Measurements from ENCODE around the gene KCNB1.

The KCNB1 gene

GRCh38 chr20:49482621-49483017, at the start of gene KCNB1:
Gene KCNB1, minus strand, starts transcription at chr20:49482668. Its CDS starts 188 bp downstream, at chr20:49482480.
- no peak for DNase-seq

GRCh38 chr20:49529470-49529869, 47.0 kb upstream of the KCNB1 start:
- no peak for DNase-seq

GRCh38 chr20:49526568-49526967, 44.1 kb upstream of the KCNB1 start:
- DNase-seq: no peak

GRCh38 chr20:49526056-49526455, 43.6 kb upstream of the KCNB1 start:
- DNase-seq: no peak

GRCh38 chr20:49523767-49524360, 41.4 kb upstream of the KCNB1 start:
- no peak for DNase-seq

- DNase-seq: no peak
Measured at GRCh38 chr20:49521356-49521755, 38.9 kb upstream of the KCNB1 start.

GRCh38 chr20:49519777-49520359, 37.4 kb upstream of the KCNB1 start:
- no peak for DNase-seq

GRCh38 chr20:49519212-49519712, 36.8 kb upstream of the KCNB1 start:
- no peak for DNase-seq

- no peak for DNase-seq
Measured at GRCh38 chr20:49518576-49518975, 36.1 kb upstream of the KCNB1 start.

- DNase-seq: no peak
Measured at GRCh38 chr20:49517805-49518100, 35.3 kb upstream of the KCNB1 start.

GRCh38 chr20:49516916-49517804, 34.7 kb upstream of the KCNB1 start:
- DNase-seq: no peak

- no peak for DNase-seq
Measured at GRCh38 chr20:49515586-49515985, 33.1 kb upstream of the KCNB1 start.

GRCh38 chr20:49513517-49513916, 31.0 kb upstream of the KCNB1 start:
- no peak for DNase-seq

- no peak for DNase-seq
Measured at GRCh38 chr20:49513009-49513408, 30.5 kb upstream of the KCNB1 start.

GRCh38 chr20:49511788-49512525, 29.5 kb upstream of the KCNB1 start:
- no peak for DNase-seq

- DNase-seq: no peak
Measured at GRCh38 chr20:49510562-49511122, 28.2 kb upstream of the KCNB1 start.

- DNase-seq: peak; percentile 75
Measured at GRCh38 chr20:49508435-49509199, 26.1 kb upstream of the KCNB1 start.

GRCh38 chr20:49507741-49508434, 25.4 kb upstream of the KCNB1 start:
- DNase-seq: peak; percentile 63

- DNase-seq: peak; percentile 55
Measured at GRCh38 chr20:49505518-49505917, 23.1 kb upstream of the KCNB1 start.

GRCh38 chr20:49503176-49503575, 20.7 kb upstream of the KCNB1 start:
- no peak for DNase-seq

- no peak for DNase-seq
Measured at GRCh38 chr20:49501917-49502316, 19.4 kb upstream of the KCNB1 start.

GRCh38 chr20:49497398-49497669, 14.9 kb upstream of the KCNB1 start:
- DNase-seq: no peak
